ENCODE data around the gene RILPL1. TPM values are rescaled to one million over a fixed set of nuclear protein-coding genes. Genes with fewer than 3 reads are reported as not detected.

RILPL1 gene
- total and polyA plus RNA-seq, 2 of the 4 experiments (the other 2 are of a cell fraction) = 11.1 to 19.8 TPM

GRCh38 chr12:123571343-123571813, 37.9 kb upstream of the RILPL1 start:
- H4K8ac ChIP-seq (ENCODE audit: low read depth in 2 of 2, low read length in 2 of 2) = peak overlapping the region in 1 of 2 experiments; percentile 53; a peak in 1 of 4 replicates
- 0 out of 2 replicates have a peak, but pooled peaks cover 3% of the 10 kb centered on the region for H4K20me1 ChIP-seq (ENCODE audit: insufficient read depth, low read length)
- peak overlapping the region; percentile 86 for H2AFZ ChIP-seq (replicated peaks; ENCODE audit: low read length, poor library complexity)
- H3K27me3 ChIP-seq (ENCODE audit: control insufficient read depth, insufficient read depth, low read length) = 0 out of 2 replicates have a peak, but pooled peaks cover 3% of the 10 kb centered on the region
- H3K14ac ChIP-seq (replicated peaks; ENCODE audit: low read depth, low read length) = no peak overlapping the region
- H4K5ac ChIP-seq (ENCODE audit: low read depth, low read length) = no peak overlapping the region
- no peak overlapping the region for H3K27ac ChIP-seq (ENCODE audit: insufficient read depth, low read length)
- no peak overlapping the region; the same call in 1 of the 2 replicates for H4K91ac ChIP-seq (ENCODE audit: insufficient read depth, low read depth, low read length)
- TF ChIP-seq CEBPB (IDR thresholded peaks at IDR 0.05; ENCODE audit: low read depth, low read length) (peak; percentile 50; the same call in 1 of the 2 replicates), FOS (IDR thresholded peaks at IDR 0.05; ENCODE audit: low read depth, low read length) (no peak), USF2 (IDR thresholded peaks at IDR 0.05; ENCODE audit: low read depth, low read length) (peak; percentile 85), NFE2L2 (IDR thresholded peaks at IDR 0.05; ENCODE audit: low read depth, low read length) (0 out of 2 replicates have a peak, but pooled peaks have one; percentile 28), MAFK (IDR thresholded peaks at IDR 0.05; ENCODE audit: low read depth, low read length) (peak; percentile 29; the same call in 1 of the 2 replicates)
- no peak overlapping the region for H3K9ac ChIP-seq (ENCODE audit: low read depth, low read length)
- no peak overlapping the region for H2BK120ac ChIP-seq (ENCODE audit: low read depth, low read length)
- in situ Hi-C loops (cut with MboI; ENCODE audit: low sequenced_read_pairs) = no loop called here
- no peak overlapping the region for H3K4ac ChIP-seq (ENCODE audit: low read depth, low read length)
- ChIA-PET POLR2A (ENCODE audit: unreplicated experiment) (no interaction called here), CTCF (no interaction called here)
- no peaks in the 10 kb centered on the region for H3K36me3 ChIP-seq (ENCODE audit: control insufficient read depth, insufficient read depth, low read length)
- no peaks in the 10 kb centered on the region; the same call in 1 of the 2 replicates for H3K9me1 ChIP-seq (ENCODE audit: insufficient read depth, low read length)
- no peak overlapping the region for H2BK20ac ChIP-seq (ENCODE audit: low read depth, low read length)
- WGBS, 2 experiments (ENCODE audit: extremely low coverage in 2 of 2, insufficient read length in 1 of 2) = 80% methylated on average over 1 of the region's 4 CpGs; no CpG with 5 or more reads in 1 of the 2 experiments
- H3K79me1 ChIP-seq (ENCODE audit: low read depth in 1 of 2, low read length in 2 of 2) = peaks cover 0 to 3% of the 10 kb centered on the region in 2 experiments; a peak in 1 of 4 replicates
- BruUV-seq (replicated peaks) = no TSS peak
- peak; percentile 91 for ATAC-seq (ENCODE audit: low read depth)
- intact Hi-C loops (cut with micrococcal nuclease) = no loop called here
- dilution Hi-C loops (cut with HindIII; ENCODE audit: low sequenced_read_pairs, unreplicated experiment) = no loop called here
- H3K4me1 ChIP-seq (ENCODE audit: control insufficient read depth, insufficient read depth, low read length) = no peaks in the 10 kb centered on the region
- H3K56ac ChIP-seq (ENCODE audit: extremely low read depth, insufficient read depth, low read length) = no peak overlapping the region
- H2BK15ac ChIP-seq (ENCODE audit: low read depth, low read length) = no peak overlapping the region
- DNase-seq = peak; percentile 72
- no peak overlapping the region; the same call in 1 of the 2 replicates for H3K4me2 ChIP-seq (ENCODE audit: low read depth, low read length)
- no peak overlapping the region for H2AK5ac ChIP-seq (ENCODE audit: low read depth, low read length)
- H2BK5ac ChIP-seq (ENCODE audit: low read depth, low read length, poor library complexity, severe bottlenecking) = no peak overlapping the region
- H3K4me3 ChIP-seq (ENCODE audit: insufficient read depth, low read depth, low read length) = no peak overlapping the region
- no peak overlapping the region for H2AK9ac ChIP-seq (replicated peaks; ENCODE audit: low read depth, low read length, poor library complexity)
- H3K18ac ChIP-seq (ENCODE audit: low read depth, low read length) = no peak overlapping the region
- H3K23ac ChIP-seq (ENCODE audit: low read depth, low read length) = no peak overlapping the region
- H3K9me3 ChIP-seq (ENCODE audit: control insufficient read depth, insufficient read depth, low read length) = peaks cover 3% of the 10 kb centered on the region; the same call in 1 of the 2 replicates
